ENCODE measurements around the gene DNAJC16. TPM values are rescaled to one million over a fixed set of nuclear protein-coding genes. Genes with fewer than 3 reads are reported as not detected.
A peak's percentile ranks its signal among the peaks of the same experiment; 100 is the strongest.

Gene DNAJC16
- total and polyA plus RNA-seq, 2 of the 13 experiments (the other 11 are each of a cell fraction or from before 2014, with no cell fraction given): 11.4 to 15.4 TPM

GRCh38 chr1:15524283-15525049 lies 2.2 kb upstream of the DNAJC16 start (continued):
- 0 out of 2 replicates have a peak, but pooled peaks have one; percentile 20 for TF ChIP-seq ATF1 (CRISPR knock-in tag; IDR thresholded peaks at IDR 0.05)
- TF ChIP-seq NCOA5 (CRISPR knock-in tag; IDR thresholded peaks at IDR 0.05): no peak
- TF ChIP-seq ZFX (CRISPR knock-in tag; IDR thresholded peaks at IDR 0.05; ENCODE audit: low read depth): 0 out of 2 replicates have a peak, but pooled peaks have one; percentile 5
- no peak for TF ChIP-seq ZNF530 (CRISPR knock-in tag; IDR thresholded peaks at IDR 0.05; ENCODE audit: low read depth)
- no peak for TF ChIP-seq MTF2 (CRISPR knock-in tag; IDR thresholded peaks at IDR 0.05; ENCODE audit: borderline replicate concordance)
- TF ChIP-seq ZBTB3 (CRISPR knock-in tag; IDR thresholded peaks at IDR 0.05; ENCODE audit: borderline replicate concordance, low read depth): no peak
- no peak for TF ChIP-seq ZNF12 (CRISPR knock-in tag; IDR thresholded peaks at IDR 0.05)
- no peak for TF ChIP-seq NONO (IDR thresholded peaks at IDR 0.05)
- TF ChIP-seq NONO (CRISPR knock-in tag; conservative IDR thresholded peaks at IDR 0.05): peak; percentile 50; the same call in 1 of the 2 replicates
- no peak for TF ChIP-seq ZNF205 (CRISPR knock-in tag; IDR thresholded peaks at IDR 0.05)
- no peak for TF ChIP-seq ZNF468 (CRISPR knock-in tag; IDR thresholded peaks at IDR 0.05)
- no peak for TF ChIP-seq EED (CRISPR knock-in tag; IDR thresholded peaks at IDR 0.05)
- TF ChIP-seq ZIK1 (CRISPR knock-in tag; IDR thresholded peaks at IDR 0.05; ENCODE audit: borderline replicate concordance, low read depth): no peak
- TF ChIP-seq ZNF253 (CRISPR knock-in tag; IDR thresholded peaks at IDR 0.05; ENCODE audit: borderline replicate concordance): no peak
- no peak for TF ChIP-seq DMAP1 (CRISPR knock-in tag; IDR thresholded peaks at IDR 0.05)
- no peak for TF ChIP-seq ZNF781 (CRISPR knock-in tag; IDR thresholded peaks at IDR 0.05; ENCODE audit: borderline replicate concordance, not compliant biosample characterization)
- TF ChIP-seq ZFP36L1 (CRISPR knock-in tag; IDR thresholded peaks at IDR 0.05): no peak
- no peak for TF ChIP-seq HIC2 (CRISPR knock-in tag; IDR thresholded peaks at IDR 0.05; ENCODE audit: low read depth)
- no peak for TF ChIP-seq RBM22 (optimal IDR thresholded peaks at IDR 0.05; ENCODE audit: low read length)
- TF ChIP-seq NFE2L2 (IDR thresholded peaks at IDR 0.05; ENCODE audit: low read length): no peak
- TF ChIP-seq ASH2L (IDR thresholded peaks at IDR 0.05; ENCODE audit: insufficient read length, low read depth, low read length): peak; percentile 21
- TF ChIP-seq ZNF30 (CRISPR knock-in tag; IDR thresholded peaks at IDR 0.05): no peak
- TF ChIP-seq ZNF567 (CRISPR knock-in tag; IDR thresholded peaks at IDR 0.05; ENCODE audit: borderline replicate concordance): no peak
- TF ChIP-seq NCOA2 (CRISPR knock-in tag; IDR thresholded peaks at IDR 0.05): no peak

Data from HepG2 (cell line).